Esophagus muscularis mucosa (tissue), 4 donors: ENCODE data around the gene GFRA1. TPM values are rescaled to one million over a fixed set of nuclear protein-coding genes. Genes with fewer than 3 reads are reported as not detected.

Experiments used
- DNase-seq: peaks from one replicate; pipeline ENCODE4 v3.0.0-alpha.2; 2017; ENCODE audit errors: extremely low spot score
- H3K27ac ChIP-seq, 4 donors: fragments of 200-600 bp; sonication (generic); replicated peaks in 1 of 4; 1 replicate in 3 of 4; 2 replicates in 1 of 4; pipeline ENCODE4 v1.5.1; 2016 to 2019; ENCODE audit warnings: mild to moderate bottlenecking in 1 of 4
- H3K27me3 ChIP-seq, 4 donors: fragments of 200-600 bp; sonication (generic); one replicate each; pipeline versions ENCODE4 v1.5.1 to v1.6.0; 2016 to 2019
- H3K36me3 ChIP-seq, 4 donors: fragments of 200-600 bp; sonication (generic); one replicate each; pipeline ENCODE4 v1.5.1; 2016 to 2019
- H3K4me1 ChIP-seq, 4 donors: fragments of 200-600 bp; sonication (generic); one replicate each; pipeline ENCODE4 v1.5.1; 2016 to 2019
- H3K4me3 ChIP-seq, 4 donors: fragments of 200-600 bp; sonication (generic); 1 replicate in 2 of 4; 2 replicates in 2 of 4; pipeline ENCODE4 v1.5.1; 2016 to 2019; ENCODE audit warnings: mild to moderate bottlenecking in 4 of 4, moderate library complexity in 1 of 4
- H3K9me3 ChIP-seq, 4 donors: fragments of 200-600 bp; sonication (generic); 1 replicate in 3 of 4; 2 replicates in 1 of 4; pipeline ENCODE4 v1.5.1; 2016 to 2019
- CTCF ChIP-seq, 3 experiments: fragments of 200-600 bp in 2 of 3; fragments of 450-650 bp in 1 of 3; sonication (generic) in 2 of 3; IDR thresholded peaks; one replicate each; pipeline ENCODE4 v1.5.1; 2017 to 2019; ENCODE audit warnings: antibody characterized with exemption in 3 of 3, mild to moderate bottlenecking in 2 of 3, moderate library complexity in 1 of 3
- EP300 ChIP-seq: sonication (generic); formaldehyde crosslinking; IDR thresholded peaks from one replicate; pipeline ENCODE4 v1.6.1; 2017; ENCODE audit warnings: antibody characterized with exemption
- POLR2A ChIP-seq: fragments of 450-650 bp; IDR thresholded peaks from one replicate; pipeline ENCODE4 v1.6.1; 2017; ENCODE audit warnings: antibody characterized with exemption, moderate library complexity, mild to moderate bottlenecking, low read depth
- POLR2AphosphoS5 ChIP-seq, 2 donors: sonication (generic); formaldehyde crosslinking; IDR thresholded peaks; one replicate each; pipeline ENCODE4 v1.6.1; 2017; ENCODE audit warnings: antibody characterized with exemption in 2 of 2
- WGBS: methylation state at CpG from one replicate; pipeline ENCODE4 v1.1.5; 2018; 5-methylcytosine and 5-hydroxymethylcytosine counted together
- intact Hi-C: fragments of 100-400 bp; cut with DNase I; formaldehyde crosslinking; loops from one replicate; pipeline ENCODE4 v1.15.1; 2023
- total RNA-seq, 4 donors: library from RNA; depleted of rRNA; stranded (reverse); fragments of >200 nt; gene quantifications; one replicate each; pipeline versions ENCODE4 v1.1.0 to v1.2.1, GENCODE V29; 2016

GFRA1 gene
- total RNA-seq, 4 donors from 2014 or later: 44.0 to 73.4 (median 64.5) TPM

GRCh38 chr10:116099023-116099420 is 174.0 kb downstream of the GFRA1 start:
- 51% methylated on average over 5 of the region's 5 CpGs for WGBS
- Histone ChIP-seq H3K4me3 (no peak overlapping the region), H3K27me3 (no peaks in the 10 kb centered on the region), H3K4me1 (peaks cover 0 to 11% (median 5%) of the 10 kb centered on the region in 4 donors), H3K36me3 (no peaks in the 10 kb centered on the region), H3K9me3 (no peaks in the 10 kb centered on the region), H3K27ac (no peak overlapping the region)
- TF ChIP-seq EP300 (no peak), POLR2AphosphoS5 (IDR thresholded peaks at IDR 0.05) (no peak), CTCF (IDR thresholded peaks at IDR 0.05) (no peak), POLR2A (no peak)
- DNase-seq: no peak
- intact Hi-C loops: no loop called here

DNA sequence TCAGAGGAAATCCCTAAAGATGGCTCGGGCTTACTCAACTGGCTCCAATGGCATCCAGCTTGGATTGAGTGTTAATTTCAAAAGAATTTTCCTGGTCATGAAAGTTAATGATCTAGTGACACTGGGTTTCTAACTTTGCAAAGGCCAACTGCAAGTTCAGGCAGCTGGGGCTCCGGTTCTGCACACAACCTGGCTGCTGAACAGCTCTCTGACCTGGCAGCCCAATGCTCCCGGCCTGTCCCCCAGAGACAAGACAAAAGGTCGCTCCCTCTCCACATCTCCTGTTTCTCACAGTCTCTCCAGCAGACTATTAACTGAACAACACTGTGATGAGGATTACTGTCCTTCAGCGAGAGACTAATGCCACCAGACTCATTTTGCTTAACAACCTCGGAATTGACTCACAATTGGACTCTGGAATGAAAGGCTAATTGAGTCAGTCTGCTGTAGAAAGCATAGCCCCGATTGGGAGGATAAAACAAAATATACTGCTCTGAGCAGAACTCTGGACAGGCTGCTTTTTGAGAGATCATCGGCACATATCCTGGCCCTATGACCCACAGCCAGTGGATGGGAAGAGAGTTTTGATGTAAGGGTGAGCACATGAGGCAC is 174.5 kb downstream of the GFRA1 start:
- no peak overlapping the region for H3K27ac ChIP-seq
- intact Hi-C loops: no loop called here
- WGBS: 68% methylated on average over 8 of the region's 8 CpGs

GRCh38 chr10:116097239-116097784 is 175.7 kb downstream of the GFRA1 start:
- no peak for DNase-seq
- Histone ChIP-seq H3K27me3 (no peaks in the 10 kb centered on the region), H3K27ac (no peak overlapping the region), H3K4me1 (peaks cover 0 to 11% (median 5%) of the 10 kb centered on the region in 4 donors), H3K9me3 (no peaks in the 10 kb centered on the region), H3K4me3 (no peak overlapping the region), H3K36me3 (no peaks in the 10 kb centered on the region)
- intact Hi-C loops: no loop called here
- WGBS: 71% methylated on average over 5 of the region's 7 CpGs
- no peak for TF ChIP-seq POLR2A
- no peak for TF ChIP-seq CTCF (IDR thresholded peaks at IDR 0.05)
- no peak for TF ChIP-seq EP300
- no peak for TF ChIP-seq POLR2AphosphoS5 (IDR thresholded peaks at IDR 0.05)

More for the DNA sequence above, 174.5 kb downstream of the GFRA1 start:
- Histone ChIP-seq H3K36me3 (no peaks in the 10 kb centered on the region), H3K4me1 (peaks cover 0 to 11% (median 5%) of the 10 kb centered on the region in 4 donors), H3K4me3 (no peak overlapping the region), H3K9me3 (no peaks in the 10 kb centered on the region), H3K27me3 (no peaks in the 10 kb centered on the region)
- no peak for DNase-seq
- no peak for TF ChIP-seq EP300
- TF ChIP-seq POLR2A: no peak
- no peak for TF ChIP-seq CTCF (IDR thresholded peaks at IDR 0.05)
- no peak for TF ChIP-seq POLR2AphosphoS5 (IDR thresholded peaks at IDR 0.05)

DNA sequence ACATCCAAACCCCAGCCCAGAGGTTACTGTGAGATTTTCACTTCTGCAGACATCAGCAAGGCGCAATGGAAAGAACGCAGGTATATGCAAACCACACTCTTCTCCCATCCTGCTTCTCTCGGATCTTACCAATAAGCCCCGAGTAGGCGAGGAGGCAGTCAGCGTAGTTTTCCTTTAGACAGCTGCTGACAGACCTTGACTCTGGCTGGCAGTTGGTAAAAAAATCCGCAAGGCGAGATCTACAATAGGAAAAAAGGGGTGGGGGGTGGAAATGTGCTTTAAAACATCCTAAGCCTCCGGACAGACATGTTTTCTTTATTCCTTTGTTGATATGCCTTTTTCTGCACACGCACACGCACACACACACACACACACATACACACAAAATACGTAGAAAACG is 176.5 kb downstream of the GFRA1 start:
- H3K36me3 ChIP-seq: no peaks in the 10 kb centered on the region
- DNase-seq: no peak
- no peaks in the 10 kb centered on the region for H3K27me3 ChIP-seq
- TF ChIP-seq POLR2A (no peak), POLR2AphosphoS5 (IDR thresholded peaks at IDR 0.05) (no peak), EP300 (no peak), CTCF (IDR thresholded peaks at IDR 0.05) (no peak)
- H3K9me3 ChIP-seq: no peaks in the 10 kb centered on the region
- WGBS: 75% methylated on average over 13 of the region's 13 CpGs
- peaks cover 0 to 11% (median 5%) of the 10 kb centered on the region in 4 donors for H3K4me1 ChIP-seq
- intact Hi-C loops: no loop called here
- no peak overlapping the region for H3K27ac ChIP-seq
- H3K4me3 ChIP-seq: no peak overlapping the region

- no peak for DNase-seq
- 75% methylated on average over 6 of the region's 6 CpGs for WGBS
- no peaks in the 10 kb centered on the region for H3K9me3 ChIP-seq
- no peaks in the 10 kb centered on the region for H3K36me3 ChIP-seq
- intact Hi-C loops: no loop called here
- peaks cover 0 to 11% (median 5%) of the 10 kb centered on the region in 4 donors for H3K4me1 ChIP-seq
- TF ChIP-seq POLR2AphosphoS5 (IDR thresholded peaks at IDR 0.05) (no peak), CTCF (IDR thresholded peaks at IDR 0.05) (no peak), POLR2A (no peak), EP300 (no peak)
- H3K27ac ChIP-seq: no peak overlapping the region
- H3K4me3 ChIP-seq: no peak overlapping the region
- H3K27me3 ChIP-seq: no peaks in the 10 kb centered on the region
Observed at GRCh38 chr10:116094356-116094755, 178.7 kb downstream of the GFRA1 start.
